Epithelial cell of esophagus (primary cell): ENCODE data around the gene VPS9D1.

Source experiments
- DNase-seq: peaks from one replicate; pipeline ENCODE4 v3.0.0; 2010; ENCODE audit warnings: low read depth
- H3K4me3 ChIP-seq: 2 replicates; pipeline ENCODE4 v1.5.1; 2011; ENCODE audit warnings: mild to moderate bottlenecking, low read length, control low read depth
- TF ChIP-seq, protein P1 (sequence below): IDR thresholded peaks from 2 replicates; pipeline ENCODE4 v1.5.1; 2011; ENCODE audit warnings: low read depth, mild to moderate bottlenecking, low read length, control low read depth, inconsistent platforms; ENCODE audit not compliant: insufficient read depth; ENCODE audit errors: missing control alignments

VPS9D1 gene

DNA sequence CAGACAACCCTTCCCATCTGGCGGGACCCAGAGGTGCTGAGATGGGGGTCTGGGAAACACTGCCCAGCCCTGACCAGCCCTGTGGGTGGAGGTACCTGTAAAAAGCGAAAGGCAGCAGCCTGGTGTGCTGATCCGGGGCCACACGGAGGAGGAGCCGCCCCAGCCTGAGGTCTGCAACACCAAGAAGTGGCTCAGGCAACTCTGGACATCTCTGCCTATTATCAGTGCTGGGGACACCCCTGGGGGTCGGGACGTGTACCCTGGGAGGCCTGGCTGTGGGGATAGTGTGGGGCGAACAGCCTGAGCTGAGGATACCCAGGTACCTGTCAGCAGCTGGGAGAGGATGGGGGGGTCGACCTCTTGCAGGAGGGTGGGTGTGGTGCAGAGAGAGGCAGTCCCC, 18.7 kb upstream of the VPS9D1 start:
- TF ChIP-seq, protein P1, sequence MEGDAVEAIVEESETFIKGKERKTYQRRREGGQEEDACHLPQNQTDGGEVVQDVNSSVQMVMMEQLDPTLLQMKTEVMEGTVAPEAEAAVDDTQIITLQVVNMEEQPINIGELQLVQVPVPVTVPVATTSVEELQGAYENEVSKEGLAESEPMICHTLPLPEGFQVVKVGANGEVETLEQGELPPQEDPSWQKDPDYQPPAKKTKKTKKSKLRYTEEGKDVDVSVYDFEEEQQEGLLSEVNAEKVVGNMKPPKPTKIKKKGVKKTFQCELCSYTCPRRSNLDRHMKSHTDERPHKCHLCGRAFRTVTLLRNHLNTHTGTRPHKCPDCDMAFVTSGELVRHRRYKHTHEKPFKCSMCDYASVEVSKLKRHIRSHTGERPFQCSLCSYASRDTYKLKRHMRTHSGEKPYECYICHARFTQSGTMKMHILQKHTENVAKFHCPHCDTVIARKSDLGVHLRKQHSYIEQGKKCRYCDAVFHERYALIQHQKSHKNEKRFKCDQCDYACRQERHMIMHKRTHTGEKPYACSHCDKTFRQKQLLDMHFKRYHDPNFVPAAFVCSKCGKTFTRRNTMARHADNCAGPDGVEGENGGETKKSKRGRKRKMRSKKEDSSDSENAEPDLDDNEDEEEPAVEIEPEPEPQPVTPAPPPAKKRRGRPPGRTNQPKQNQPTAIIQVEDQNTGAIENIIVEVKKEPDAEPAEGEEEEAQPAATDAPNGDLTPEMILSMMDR, result no peak
- no peak for DNase-seq
- H3K4me3 ChIP-seq, result no peak overlapping the region

DNA sequence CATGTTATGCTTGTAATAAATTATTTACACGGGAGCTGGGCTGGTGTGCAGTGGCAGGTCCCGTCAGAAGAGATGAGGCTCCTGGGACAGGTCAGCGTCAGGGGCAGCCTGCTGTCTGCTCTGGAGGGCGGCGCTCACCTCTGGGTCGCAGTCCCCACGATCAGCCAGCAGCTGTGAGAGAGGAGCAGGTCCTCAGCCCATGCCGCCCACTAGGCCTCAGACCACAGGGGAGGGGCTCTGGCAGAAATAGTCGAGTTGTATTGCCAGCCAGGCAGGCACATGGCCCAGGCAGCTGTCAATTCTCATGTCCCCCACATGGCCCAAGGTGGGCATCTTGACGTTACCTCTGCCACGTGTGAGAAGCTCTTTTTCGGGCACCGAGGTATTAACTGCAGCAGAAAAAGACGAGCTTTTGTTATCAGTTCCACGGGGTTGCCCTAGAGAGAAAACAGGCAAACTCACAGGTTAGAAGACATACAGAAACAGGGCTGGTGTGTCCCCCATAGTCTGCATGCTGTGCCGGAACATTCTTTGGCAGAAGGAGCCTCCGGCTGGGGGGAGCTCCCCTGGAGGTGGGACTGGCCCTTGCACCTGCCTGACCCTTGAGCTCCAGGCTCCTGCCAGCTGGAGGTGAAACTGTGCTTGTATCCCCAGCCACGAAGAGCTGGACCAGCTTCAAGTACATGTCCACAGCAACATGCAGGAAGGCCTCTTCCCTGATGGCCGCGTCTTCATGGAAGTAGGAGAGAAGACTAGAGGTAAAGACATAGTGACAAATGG, 18.0 kb upstream of the VPS9D1 start:
- TF ChIP-seq, protein P1, result no peak
- no peak overlapping the region for H3K4me3 ChIP-seq
- DNase-seq, result no peak

DNA sequence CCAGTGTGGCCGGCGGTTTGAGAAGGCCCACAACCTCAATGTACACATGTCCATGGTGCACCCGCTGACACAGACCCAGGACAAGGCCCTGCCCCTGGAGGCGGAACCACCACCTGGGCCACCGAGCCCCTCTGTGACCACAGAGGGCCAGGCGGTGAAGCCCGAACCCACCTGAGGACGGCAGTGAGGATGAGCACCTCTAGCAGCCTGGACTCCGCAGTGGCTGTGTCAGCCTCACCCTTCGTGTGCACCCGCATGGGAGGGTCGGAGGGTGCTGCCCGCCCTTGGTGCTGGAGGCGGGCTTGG, 17.3 kb upstream of the VPS9D1 start:
- DNase-seq, result no peak
- TF ChIP-seq, protein P1, result no peak
- H3K4me3 ChIP-seq, result no peak overlapping the region

DNA sequence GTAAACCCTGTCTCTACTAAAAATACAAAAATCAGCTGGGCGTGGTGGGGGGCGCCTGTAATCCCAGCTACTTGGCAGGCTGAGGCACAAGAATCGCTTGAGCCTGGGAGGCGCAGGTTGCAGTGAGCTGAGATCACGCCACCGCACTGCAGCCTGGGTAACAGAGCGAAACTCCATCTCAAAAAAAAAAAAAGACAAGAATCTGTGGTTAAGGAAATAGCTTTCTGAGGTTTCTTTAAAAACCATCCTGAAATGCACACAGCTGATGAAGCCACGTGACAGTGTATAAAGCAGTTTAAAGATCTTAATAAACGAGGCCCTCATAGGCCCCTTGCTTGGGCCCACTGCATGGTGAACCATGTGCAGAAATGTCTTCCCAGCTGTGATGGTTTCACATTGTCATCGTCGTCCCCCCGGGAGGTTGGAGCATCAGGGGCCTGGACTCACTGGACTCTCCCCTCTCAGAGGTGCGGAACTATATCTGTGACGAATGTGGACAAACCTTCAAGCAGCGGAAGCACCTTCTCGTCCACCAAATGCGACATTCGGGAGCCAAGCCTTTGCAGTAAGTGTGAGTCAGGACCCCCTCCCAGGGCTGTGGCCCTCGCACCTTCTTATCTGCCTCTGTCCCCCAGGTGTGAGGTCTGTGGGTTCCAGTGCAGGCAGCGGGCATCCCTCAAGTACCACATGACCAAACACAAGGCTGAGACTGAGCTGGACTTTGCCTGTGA, 16.8 kb upstream of the VPS9D1 start:
- DNase-seq, result no peak
- TF ChIP-seq, protein P1, result no peak
- no peak overlapping the region for H3K4me3 ChIP-seq

DNA sequence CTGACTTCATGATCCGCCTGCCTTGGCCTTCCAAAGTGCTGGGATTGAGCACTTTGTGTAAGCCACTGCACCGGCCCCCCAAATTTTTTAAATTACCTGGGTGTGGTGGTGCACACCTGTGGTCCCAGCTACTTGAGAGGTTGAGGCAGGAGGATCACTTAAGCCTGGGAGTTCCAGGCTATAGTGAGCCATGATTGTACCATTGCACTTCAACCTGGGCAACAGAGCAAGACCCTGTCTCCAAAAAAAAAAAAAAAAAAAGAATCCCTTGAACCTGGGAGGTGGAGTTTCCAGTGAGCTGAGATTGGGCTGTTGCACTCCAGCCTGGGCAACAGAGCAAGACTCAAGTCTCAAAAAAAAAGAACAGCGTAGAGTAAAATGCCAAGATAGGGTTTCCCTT, 15.9 kb upstream of the VPS9D1 start:
- DNase-seq, result no peak
- H3K4me3 ChIP-seq, result no peak overlapping the region
- TF ChIP-seq, protein P1, result no peak

DNA sequence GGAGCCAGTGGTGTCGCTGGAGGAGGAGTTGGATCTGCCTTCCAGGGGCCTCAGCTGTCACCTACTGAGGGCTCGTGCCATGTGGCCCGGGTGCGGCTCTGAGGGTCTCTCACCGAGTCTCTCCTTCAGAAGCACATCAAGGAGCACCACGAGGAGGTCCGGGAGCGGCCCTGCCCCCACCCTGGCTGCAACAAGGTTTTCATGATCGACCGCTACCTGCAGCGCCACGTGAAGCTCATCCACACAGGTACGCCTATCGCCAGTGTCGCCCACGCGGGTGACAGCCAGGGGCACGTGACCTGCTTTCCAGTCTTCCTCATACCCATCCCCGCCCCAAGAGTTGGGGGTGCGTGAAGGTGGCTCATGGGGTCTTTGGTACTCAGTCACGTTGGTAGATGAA, 13.1 kb upstream of the VPS9D1 start:
- TF ChIP-seq, protein P1, result no peak
- no peak for DNase-seq

DNA sequence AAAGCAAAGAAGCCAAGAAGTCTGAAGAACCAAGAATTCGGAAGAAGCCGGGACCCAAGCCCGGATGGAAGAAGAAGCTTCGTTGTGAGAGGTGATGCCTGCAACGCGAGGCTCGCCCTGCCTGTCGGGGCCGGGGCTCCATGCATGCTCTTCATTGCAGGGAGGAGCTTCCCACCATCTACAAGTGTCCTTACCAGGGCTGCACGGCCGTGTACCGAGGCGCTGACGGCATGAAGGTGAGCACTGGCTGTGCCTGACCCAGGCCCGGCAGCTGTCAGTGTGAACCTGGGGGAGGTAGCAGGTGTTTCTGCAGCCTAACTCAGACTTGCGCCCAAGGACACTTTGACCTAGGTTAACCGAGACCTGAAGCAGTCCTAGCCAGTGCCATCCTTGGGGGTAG, 12.6 kb upstream of the VPS9D1 start:
- TF ChIP-seq, protein P1, result no peak
- no peak for DNase-seq

More for the DNA sequence above, 13.1 kb upstream of the VPS9D1 start:
- no peak overlapping the region for H3K4me3 ChIP-seq

More for the DNA sequence above, 12.6 kb upstream of the VPS9D1 start:
- no peak overlapping the region for H3K4me3 ChIP-seq
